ENCODE results near the gene ABCA2. TPM values are rescaled to one million over a fixed set of nuclear protein-coding genes. Genes with fewer than 3 reads are reported as not detected.

Gene ABCA2
- total RNA-seq, 1 donor from 2014 or later, result 16.2 TPM

GRCh38 chr9:137011907-137012675 is 15.9 kb downstream of the ABCA2 start:
- H3K9me3 ChIP-seq (ENCODE audit: insufficient read depth, low read depth, low read length), result no peaks in the 10 kb centered on the region
- H3K79me2 ChIP-seq (ENCODE audit: insufficient read depth, low read length), result no peaks in the 10 kb centered on the region
- no peak overlapping the region for H3K27ac ChIP-seq (ENCODE audit: low read depth, low read length)
- Mint-ChIP-seq H3K36me3 (ENCODE audit: low read depth, unreplicated experiment) (peaks cover 9% of the 10 kb centered on the region), H3K27ac (ENCODE audit: unreplicated experiment) (no peak overlapping the region), H3K9me3 (ENCODE audit: unreplicated experiment) (no peaks in the 10 kb centered on the region), H3K4me1 (ENCODE audit: low read depth, unreplicated experiment) (no peaks in the 10 kb centered on the region), H3K4me3 (ENCODE audit: unreplicated experiment) (no peak overlapping the region), H3K27me3 (ENCODE audit: low read depth, unreplicated experiment) (no peaks in the 10 kb centered on the region)
- H3K36me3 ChIP-seq (ENCODE audit: insufficient read depth, low read length), result no peaks in the 10 kb centered on the region
- no peak overlapping the region for H3K4me3 ChIP-seq (ENCODE audit: insufficient read depth, low read depth, low read length)
- no peak for DNase-seq (ENCODE audit: low read depth)
- H3K4me2 ChIP-seq (ENCODE audit: low read length), result no peak overlapping the region
- no peak overlapping the region for H3K9ac ChIP-seq (ENCODE audit: low read length)
- H3K4me1 ChIP-seq (ENCODE audit: insufficient read depth, low read length), result no peaks in the 10 kb centered on the region
- no peak for FAIRE-seq
- no peak for TF ChIP-seq EZH2 (IDR thresholded peaks at IDR 0.05; ENCODE audit: insufficient read depth, low read length)
- TF ChIP-seq CTCF (IDR thresholded peaks at IDR 0.05; ENCODE audit: insufficient read depth, low read depth, low read length), result no peak
- H3K27me3 ChIP-seq (ENCODE audit: insufficient read depth, low read length), result no peaks in the 10 kb centered on the region
- H2AFZ ChIP-seq (ENCODE audit: low read depth, low read length), result no peak overlapping the region
- H4K20me1 ChIP-seq (ENCODE audit: insufficient read depth, low read length), result no peaks in the 10 kb centered on the region

GRCh38 chr9:137011156-137011555 is 16.9 kb downstream of the ABCA2 start:
- Histone ChIP-seq H3K9me3 (ENCODE audit: insufficient read depth, low read depth, low read length) (no peaks in the 10 kb centered on the region), H3K9ac (ENCODE audit: low read length) (no peak overlapping the region), H3K27me3 (ENCODE audit: insufficient read depth, low read length) (no peaks in the 10 kb centered on the region), H3K4me1 (ENCODE audit: insufficient read depth, low read length) (no peaks in the 10 kb centered on the region), H3K4me3 (ENCODE audit: insufficient read depth, low read depth, low read length) (no peak overlapping the region), H3K79me2 (ENCODE audit: insufficient read depth, low read length) (no peaks in the 10 kb centered on the region), H3K36me3 (ENCODE audit: insufficient read depth, low read length) (no peaks in the 10 kb centered on the region), H2AFZ (ENCODE audit: low read depth, low read length) (no peak overlapping the region), H4K20me1 (ENCODE audit: insufficient read depth, low read length) (no peaks in the 10 kb centered on the region), H3K4me2 (ENCODE audit: low read length) (no peak overlapping the region), H3K27ac (ENCODE audit: low read depth, low read length) (no peak overlapping the region)
- Mint-ChIP-seq H3K4me3 (ENCODE audit: unreplicated experiment) (no peak overlapping the region), H3K9me3 (ENCODE audit: unreplicated experiment) (no peaks in the 10 kb centered on the region), H3K4me1 (ENCODE audit: low read depth, unreplicated experiment) (no peaks in the 10 kb centered on the region), H3K27me3 (ENCODE audit: low read depth, unreplicated experiment) (no peaks in the 10 kb centered on the region), H3K36me3 (ENCODE audit: low read depth, unreplicated experiment) (peaks cover 5% of the 10 kb centered on the region), H3K27ac (ENCODE audit: unreplicated experiment) (no peak overlapping the region)
- FAIRE-seq (no peak), DNase-seq (ENCODE audit: low read depth) (no peak)
- no peak for TF ChIP-seq EZH2 (IDR thresholded peaks at IDR 0.05; ENCODE audit: insufficient read depth, low read length)
- no peak for TF ChIP-seq CTCF (IDR thresholded peaks at IDR 0.05; ENCODE audit: insufficient read depth, low read depth, low read length)
